ENCODE measurements around the gene PLXNA2. TPM values are rescaled to one million over a fixed set of nuclear protein-coding genes. Genes with fewer than 3 reads are reported as not detected.

The PLXNA2 gene
- total RNA-seq, 4 donors from 2014 or later, result 26.9 to 54.0 (median 46.1) TPM

DNA sequence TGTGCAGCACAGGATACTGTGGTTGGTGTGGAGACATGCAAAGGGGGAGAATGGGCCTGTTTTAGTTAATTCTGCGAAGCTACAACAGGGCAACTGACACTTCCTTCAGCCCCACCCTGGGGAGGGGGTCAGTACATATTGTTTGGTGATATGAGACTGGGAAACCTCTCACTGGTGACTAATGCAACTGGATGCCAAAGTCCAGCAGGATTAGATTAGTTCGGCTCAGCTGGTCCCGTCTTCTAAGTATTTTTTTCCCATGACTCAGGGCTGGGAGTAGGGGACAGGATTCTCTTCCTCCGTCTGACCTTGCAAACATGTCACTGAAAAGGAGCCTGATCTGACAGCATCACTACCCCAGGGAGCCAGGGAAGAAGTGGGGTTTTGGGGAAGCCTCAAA is 43.0 kb downstream of the PLXNA2 start:
- intact Hi-C loops (cut with DNase I), result no loop called here
- DNase-seq, result no peak
- Histone ChIP-seq H3K4me1 (peaks cover 35 to 58% (median 52%) of the 10 kb centered on the region in 3 donors), H3K27ac (peak overlapping the region in 2 of 4 donors; percentile 51 to 89), H3K9me3 (no peaks in the 10 kb centered on the region), H3K27me3 (no peaks in the 10 kb centered on the region), H3K36me3 (peaks cover 0 to 55% (median 4%) of the 10 kb centered on the region in 3 donors), H3K4me3 (no peak overlapping the region)
- 45 to 46% methylated on average over 4 of the region's 4 CpGs for WGBS, 2 donors
- no peak for TF ChIP-seq POLR2A (IDR thresholded peaks at IDR 0.05)
- TF ChIP-seq, protein P1, sequence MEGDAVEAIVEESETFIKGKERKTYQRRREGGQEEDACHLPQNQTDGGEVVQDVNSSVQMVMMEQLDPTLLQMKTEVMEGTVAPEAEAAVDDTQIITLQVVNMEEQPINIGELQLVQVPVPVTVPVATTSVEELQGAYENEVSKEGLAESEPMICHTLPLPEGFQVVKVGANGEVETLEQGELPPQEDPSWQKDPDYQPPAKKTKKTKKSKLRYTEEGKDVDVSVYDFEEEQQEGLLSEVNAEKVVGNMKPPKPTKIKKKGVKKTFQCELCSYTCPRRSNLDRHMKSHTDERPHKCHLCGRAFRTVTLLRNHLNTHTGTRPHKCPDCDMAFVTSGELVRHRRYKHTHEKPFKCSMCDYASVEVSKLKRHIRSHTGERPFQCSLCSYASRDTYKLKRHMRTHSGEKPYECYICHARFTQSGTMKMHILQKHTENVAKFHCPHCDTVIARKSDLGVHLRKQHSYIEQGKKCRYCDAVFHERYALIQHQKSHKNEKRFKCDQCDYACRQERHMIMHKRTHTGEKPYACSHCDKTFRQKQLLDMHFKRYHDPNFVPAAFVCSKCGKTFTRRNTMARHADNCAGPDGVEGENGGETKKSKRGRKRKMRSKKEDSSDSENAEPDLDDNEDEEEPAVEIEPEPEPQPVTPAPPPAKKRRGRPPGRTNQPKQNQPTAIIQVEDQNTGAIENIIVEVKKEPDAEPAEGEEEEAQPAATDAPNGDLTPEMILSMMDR (IDR thresholded peaks at IDR 0.05), result no peak

DNA sequence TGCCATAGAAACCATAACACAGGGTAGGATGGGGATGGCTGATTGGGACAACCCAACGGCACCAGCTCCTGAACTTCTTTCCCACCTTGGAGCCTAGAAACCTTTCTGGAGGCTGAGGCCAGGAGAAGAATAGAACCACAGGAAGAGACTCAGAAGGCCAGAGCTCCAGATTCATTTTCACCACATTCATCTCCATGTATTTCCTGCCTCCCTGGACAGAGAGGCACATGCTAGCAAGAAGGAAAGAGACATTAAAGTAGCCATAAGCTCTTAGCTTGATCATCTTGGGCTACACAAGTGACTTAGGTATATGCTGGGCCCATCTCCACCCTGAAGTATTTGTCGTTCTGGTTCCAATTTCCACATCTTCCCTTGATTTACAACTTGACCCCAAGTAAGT is 44.1 kb downstream of the PLXNA2 start:
- 94 to 96% methylated on average over 2 of the region's 2 CpGs for WGBS, 2 donors
- H3K4me3 ChIP-seq, result no peak overlapping the region
- H3K4me1 ChIP-seq, result peaks cover 28 to 49% (median 45%) of the 10 kb centered on the region in 3 donors
- peaks cover 0 to 49% (median 4%) of the 10 kb centered on the region in 3 donors for H3K36me3 ChIP-seq
- no peaks in the 10 kb centered on the region for H3K27me3 ChIP-seq
- H3K27ac ChIP-seq, result no peak overlapping the region
- TF ChIP-seq, protein P1 (IDR thresholded peaks at IDR 0.05), result no peak
- DNase-seq, result no peak
- intact Hi-C loops (cut with DNase I), result no loop called here
- no peaks in the 10 kb centered on the region for H3K9me3 ChIP-seq

DNA sequence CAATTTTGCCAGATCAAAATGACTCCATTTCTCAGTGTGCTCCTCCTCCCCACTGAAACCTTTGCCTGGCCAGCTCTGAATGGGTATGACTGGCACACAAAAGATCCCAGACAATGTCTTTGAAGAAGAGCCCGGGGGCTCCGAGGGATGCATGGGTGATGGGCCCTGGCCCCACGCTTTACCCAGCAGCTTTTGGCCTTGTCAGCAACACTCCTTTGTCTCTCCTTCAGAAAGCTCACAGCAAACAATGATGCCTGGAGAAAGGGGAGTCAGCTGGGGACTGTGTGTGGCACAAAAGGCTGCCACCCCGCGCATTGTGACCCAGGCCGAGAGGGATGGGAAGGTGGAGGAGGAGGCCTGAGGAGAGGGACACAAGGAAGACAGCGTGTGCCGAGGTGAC is 45.9 kb downstream of the PLXNA2 start:
- peaks cover 9 to 31% (median 26%) of the 10 kb centered on the region in 3 donors for H3K4me1 ChIP-seq
- intact Hi-C loops (cut with DNase I), result no loop called here
- H3K4me3 ChIP-seq, result no peak overlapping the region
- WGBS, 2 donors, result 80 to 100% methylated on average over 1 to 6 of the region's 8 CpGs
- TF ChIP-seq, protein P1 (IDR thresholded peaks at IDR 0.05), result no peak
- TF ChIP-seq POLR2A (IDR thresholded peaks at IDR 0.05), result no peak
- no peaks in the 10 kb centered on the region for H3K27me3 ChIP-seq
- no peak overlapping the region for H3K27ac ChIP-seq
- DNase-seq, result no peak
- no peaks in the 10 kb centered on the region for H3K9me3 ChIP-seq
- H3K36me3 ChIP-seq, result peaks cover 0 to 68% (median 4%) of the 10 kb centered on the region in 3 donors

DNA sequence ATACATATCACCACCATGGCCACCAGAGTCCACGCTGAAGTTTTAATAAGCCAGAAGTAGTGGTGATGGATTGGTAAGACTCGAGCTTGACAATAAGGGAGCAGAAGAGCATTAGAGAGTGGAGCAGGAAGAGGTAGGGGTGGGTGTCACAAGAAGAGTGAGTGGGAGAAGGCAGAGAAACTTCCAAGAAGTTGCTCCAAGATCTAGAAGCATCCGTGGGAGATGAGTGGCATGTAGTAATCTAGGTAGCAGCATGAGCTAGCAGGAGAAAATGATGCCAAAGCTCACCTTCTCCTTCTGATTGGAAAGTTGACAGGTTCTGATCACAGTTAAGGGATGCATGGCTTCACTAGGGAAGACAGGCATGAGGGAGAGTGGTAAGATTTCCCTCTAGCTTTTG is 49.2 kb downstream of the PLXNA2 start:
- Histone ChIP-seq H3K27me3 (no peaks in the 10 kb centered on the region), H3K9me3 (no peaks in the 10 kb centered on the region), H3K36me3 (peaks cover 4 to 87% (median 4%) of the 10 kb centered on the region in 3 donors), H3K4me1 (peaks cover 0 to 3% (median 0%) of the 10 kb centered on the region in 3 donors), H3K4me3 (no peak overlapping the region), H3K27ac (no peak overlapping the region)
- DNase-seq, result no peak
- WGBS, 2 donors, result 90 to 95% methylated on average over 3 of the region's 3 CpGs
- intact Hi-C loops (cut with DNase I), result no loop called here
- TF ChIP-seq, protein P1 (IDR thresholded peaks at IDR 0.05), result no peak
- no peak for TF ChIP-seq POLR2A (IDR thresholded peaks at IDR 0.05)

DNA sequence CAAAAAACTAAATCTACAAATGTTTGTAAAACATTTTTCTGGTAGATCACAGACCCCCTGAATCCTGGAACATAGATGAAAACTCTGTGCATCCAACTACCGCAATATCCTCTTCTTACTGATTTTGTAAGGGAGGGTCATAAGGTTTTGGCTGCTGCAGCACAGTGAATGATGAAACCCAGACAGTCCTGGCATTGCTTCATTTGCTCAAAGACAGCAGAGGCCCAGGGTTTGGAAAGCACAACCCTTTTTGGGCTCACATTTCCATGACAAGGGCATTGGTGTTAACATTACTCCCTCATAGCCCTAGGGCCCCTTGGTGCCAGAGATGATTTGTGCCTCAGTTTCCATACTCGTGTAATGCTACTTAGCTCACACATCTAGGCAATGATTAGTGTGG is 51.2 kb downstream of the PLXNA2 start:
- intact Hi-C loops (cut with DNase I), result no loop called here
- no peak for TF ChIP-seq POLR2A (IDR thresholded peaks at IDR 0.05)
- TF ChIP-seq, protein P1 (IDR thresholded peaks at IDR 0.05), result no peak
- no peaks in the 10 kb centered on the region for H3K27me3 ChIP-seq
- no peak for DNase-seq
- no peak overlapping the region for H3K27ac ChIP-seq
- 78 to 95% methylated on average over 2 of the region's 2 CpGs for WGBS, 2 donors
- no peaks in the 10 kb centered on the region for H3K9me3 ChIP-seq
- H3K4me3 ChIP-seq, result no peak overlapping the region
- H3K36me3 ChIP-seq, result peaks cover 4 to 87% (median 4%) of the 10 kb centered on the region in 3 donors
- peaks cover 0 to 3% (median 0%) of the 10 kb centered on the region in 3 donors for H3K4me1 ChIP-seq

All from esophagus squamous epithelium (tissue), 5 donors.